HG02852 (cell line): ENCODE data around the gene BTRC.
"Not testable (repeated sequence)": the region's sequence is repeated elsewhere in the genome, so short reads cannot be mapped to it uniquely, and the experiment has no call there.

Source experiments
- ATAC-seq: cut with Tn5 transposase; IDR thresholded peaks from one replicate; pipeline ENCODE4 v1.9.1; 2021; ENCODE audit warnings: mild to moderate bottlenecking, moderate library complexity; ENCODE audit not compliant: unreplicated experiment

Gene BTRC

DNA sequence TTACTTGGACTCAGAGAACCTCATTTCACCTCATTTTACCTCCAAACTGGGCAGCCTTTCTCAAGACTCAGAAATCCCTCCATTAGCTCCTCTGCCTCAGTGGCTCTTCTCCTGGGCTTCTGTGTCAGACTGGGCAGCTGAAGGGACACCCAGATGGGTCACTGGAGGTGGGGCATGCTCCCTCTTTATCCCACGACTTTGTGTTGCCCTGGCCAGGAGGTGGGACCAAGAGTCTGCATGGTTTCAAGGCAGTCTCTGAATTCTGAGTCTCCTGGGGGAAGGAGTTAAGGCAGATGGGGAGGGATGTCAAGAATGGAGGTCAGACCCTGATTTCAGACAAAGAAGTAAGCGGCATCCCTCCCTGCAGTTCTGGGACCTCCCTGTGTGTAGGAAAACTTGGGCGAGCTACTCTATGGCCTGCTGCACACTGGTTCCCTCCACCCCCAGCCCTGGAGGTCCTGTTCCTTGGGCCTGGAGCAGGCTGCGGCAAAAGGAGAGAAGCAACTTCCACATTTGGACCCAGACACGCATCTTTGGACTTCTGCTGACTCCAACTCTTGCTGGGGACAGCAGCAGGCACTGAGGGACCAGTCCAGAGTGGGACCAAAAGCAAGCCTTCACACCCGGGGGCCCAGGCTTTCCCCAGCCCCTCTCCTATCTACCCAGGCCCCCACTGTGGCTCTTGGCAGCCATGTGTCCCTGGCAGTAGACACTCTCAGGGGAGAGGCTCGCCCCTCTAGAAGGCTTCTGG is 223.3 kb downstream of the BTRC start:
- no peak for ATAC-seq

DNA sequence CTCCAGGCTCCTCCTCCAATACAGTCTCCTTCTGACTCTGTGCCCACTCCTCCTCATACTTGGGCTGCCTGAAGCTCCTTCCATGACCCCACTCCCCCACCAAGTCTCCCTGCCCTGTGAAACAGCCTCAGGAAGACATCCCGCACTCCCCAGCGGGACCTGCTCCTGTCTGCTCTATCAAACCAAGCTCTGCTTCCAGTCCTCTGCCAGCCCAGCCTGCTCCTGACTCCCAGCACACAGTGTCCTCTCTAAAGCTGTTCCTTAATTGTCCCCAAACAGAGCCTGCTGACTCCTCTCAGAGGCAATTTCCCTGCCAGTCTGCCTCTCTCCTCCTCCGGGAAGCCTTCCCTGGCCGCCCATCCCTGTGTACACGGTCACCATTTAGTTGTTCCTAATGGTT is 224.2 kb downstream of the BTRC start:
- no peak for ATAC-seq

DNA sequence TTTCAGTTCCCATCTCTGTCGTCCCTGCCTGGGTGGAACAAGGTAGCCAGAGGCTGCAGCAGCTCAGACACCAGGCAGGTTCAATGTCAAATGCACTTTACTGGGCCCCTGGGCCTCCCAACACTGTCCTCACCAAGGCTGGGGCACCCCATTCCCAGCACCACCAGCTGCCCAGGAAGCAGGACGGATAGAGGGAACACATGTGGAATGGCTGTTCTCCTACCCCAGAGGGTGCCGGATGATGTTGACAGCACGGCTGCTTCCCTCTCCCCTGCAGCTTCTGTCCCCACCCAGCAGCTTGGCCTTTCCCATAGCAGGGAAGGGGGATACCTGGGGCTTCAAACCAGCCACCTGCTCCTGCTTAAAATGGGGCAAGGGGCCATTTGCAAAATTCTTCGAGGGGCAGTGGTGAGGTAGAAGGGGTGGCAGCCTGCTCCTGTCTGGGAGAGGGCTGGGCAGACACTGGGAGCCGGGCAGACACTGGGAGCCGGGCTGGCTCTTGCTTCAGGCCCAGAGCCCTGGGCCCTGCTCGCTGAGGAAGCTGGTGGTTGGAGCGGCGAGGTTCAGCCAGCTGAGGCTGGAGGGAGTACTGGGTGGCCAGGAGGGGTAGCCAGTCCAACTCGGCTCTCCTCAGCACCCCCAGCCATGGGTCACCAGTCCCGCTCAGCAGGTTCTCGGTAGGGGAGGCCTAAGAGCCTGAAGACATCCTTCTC is 225.0 kb downstream of the BTRC start:
- ATAC-seq = no peak

DNA sequence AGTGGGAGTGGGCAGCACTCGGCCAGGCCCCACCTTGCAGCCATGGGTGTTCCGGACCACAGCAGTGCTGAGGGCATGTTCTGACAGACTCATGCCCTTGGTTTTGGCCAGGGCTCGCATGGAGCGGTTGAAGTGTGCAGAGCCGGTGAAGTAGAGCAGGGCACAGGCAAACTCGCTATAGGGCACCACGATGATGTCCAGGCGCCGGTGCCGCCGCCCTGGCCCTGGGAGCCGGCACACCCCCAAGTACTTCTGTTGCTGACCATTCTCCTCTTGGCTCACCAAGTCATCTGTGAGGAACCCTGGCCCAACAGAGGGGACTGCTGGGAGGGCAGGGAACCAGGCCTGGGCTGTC is 225.5 kb downstream of the BTRC start:
- no peak for ATAC-seq

DNA sequence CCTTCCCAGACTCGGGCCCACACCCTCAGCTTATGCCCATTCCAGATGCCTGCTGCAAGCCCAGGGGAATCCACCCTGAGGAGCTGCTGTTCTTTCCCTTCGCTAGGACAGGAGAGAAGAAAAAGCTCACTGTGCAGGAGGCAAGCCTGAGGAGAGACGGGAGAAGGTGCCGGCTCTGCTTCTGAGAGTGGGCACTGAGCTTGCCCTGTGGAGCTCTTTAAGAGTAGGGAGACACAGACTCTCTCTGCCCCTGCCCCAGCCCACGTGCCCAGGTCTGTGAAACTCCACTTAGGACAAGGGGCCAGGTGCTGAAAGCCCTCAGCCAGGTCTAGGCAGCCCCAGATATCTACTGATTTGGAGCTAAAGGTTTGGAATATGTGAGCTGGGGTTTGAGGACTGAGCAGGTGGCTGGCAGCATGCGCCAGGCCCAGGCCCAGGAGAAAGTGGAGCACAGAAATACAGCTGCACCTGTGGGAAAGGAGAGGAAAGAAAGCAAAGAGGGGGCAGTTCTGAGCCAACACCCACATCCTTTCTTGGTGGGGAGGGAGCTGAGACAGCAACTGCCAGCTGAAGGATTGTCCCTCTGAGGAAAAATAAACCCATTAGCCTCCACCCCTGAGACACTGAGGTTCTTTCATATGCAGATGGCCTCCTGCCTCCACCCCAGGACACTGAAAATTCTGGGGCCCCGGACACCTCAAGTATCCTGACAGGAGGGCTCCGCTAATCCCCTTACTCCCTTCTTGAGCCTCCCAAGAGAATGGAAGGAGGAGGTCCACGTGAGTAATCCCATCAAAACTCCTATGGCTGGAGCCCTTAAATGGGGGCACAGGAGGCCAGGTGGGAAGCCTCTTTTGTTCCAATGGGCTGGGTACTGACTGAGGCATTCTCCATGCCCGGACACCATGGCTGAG is 226.8 kb downstream of the BTRC start:
- ATAC-seq = no peak

DNA sequence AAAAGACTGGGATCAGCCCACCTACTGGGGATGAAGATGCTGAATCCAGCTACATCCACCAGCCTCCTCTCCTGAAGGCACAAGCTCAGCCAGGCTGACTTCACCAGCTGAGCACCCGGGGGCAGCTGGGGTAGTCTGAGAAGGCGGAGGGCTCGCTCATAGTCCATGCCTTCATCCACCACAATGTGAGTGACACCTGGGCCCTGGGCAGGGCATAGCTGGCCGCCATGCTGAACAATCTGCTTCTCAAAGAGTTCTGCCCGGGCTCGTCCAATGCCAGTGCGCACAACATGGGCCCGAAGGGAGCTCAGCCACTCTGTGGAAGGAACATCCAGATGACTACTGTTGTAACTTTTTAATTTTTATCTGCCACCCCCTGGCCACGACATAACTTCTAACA is 231.9 kb downstream of the BTRC start:
- no peak for ATAC-seq

DNA sequence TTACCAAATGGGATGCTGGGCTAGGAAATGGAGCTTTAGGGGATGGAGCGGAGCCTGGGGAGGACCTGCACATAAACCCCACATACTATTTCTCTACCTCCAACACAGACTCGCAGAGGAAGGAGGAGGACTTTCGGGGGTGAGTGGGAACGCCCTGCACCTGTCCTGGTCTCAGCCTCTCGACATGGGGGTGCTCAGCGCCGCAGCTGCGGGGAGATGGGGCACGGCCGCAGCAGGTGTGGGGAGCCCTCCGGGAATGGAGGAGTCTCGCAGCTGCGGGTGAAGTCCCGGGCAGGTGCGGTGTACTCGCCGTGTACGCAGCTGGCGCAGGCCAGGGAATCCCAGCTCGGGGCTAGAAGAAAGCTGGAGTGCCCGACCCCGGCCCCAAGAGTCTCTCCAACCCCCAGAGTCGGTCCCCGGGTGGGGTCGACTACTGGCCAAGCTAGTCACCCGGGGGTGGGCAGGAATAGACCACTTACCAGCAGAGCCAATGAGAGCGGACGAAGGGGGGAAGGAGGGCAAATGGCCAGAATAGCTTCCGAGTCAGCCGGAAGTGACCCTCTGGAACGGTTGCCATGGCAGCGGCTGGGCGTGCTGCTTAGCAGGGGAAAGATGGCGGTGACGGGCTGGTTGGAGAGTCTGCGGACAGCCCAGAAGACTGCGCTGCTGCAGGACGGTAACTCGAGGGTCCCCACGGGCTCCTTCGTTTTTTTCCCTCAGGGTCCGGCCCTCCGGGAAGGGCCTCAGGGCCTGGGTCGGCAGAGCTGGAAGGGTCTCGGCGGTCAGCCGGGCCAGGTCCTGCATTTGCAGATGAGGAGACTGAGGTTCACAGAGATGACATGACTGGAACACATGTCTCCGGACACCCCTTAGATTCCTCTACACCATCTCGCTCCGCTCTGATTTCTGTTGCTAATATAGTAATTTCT is 234.0 kb downstream of the BTRC start, which contains the start of the genes DPCD and POLL:
Gene DPCD (plus strand): TSS at position 597 of the 929 bp plus-strand sequence. CDS start 16 bp downstream, at position 613.
Gene POLL (minus strand): TSS at position 533 of the 929 bp plus-strand sequence. CDS start 897 bp downstream, outside the sequence.
- ATAC-seq = peak; percentile 97

DNA sequence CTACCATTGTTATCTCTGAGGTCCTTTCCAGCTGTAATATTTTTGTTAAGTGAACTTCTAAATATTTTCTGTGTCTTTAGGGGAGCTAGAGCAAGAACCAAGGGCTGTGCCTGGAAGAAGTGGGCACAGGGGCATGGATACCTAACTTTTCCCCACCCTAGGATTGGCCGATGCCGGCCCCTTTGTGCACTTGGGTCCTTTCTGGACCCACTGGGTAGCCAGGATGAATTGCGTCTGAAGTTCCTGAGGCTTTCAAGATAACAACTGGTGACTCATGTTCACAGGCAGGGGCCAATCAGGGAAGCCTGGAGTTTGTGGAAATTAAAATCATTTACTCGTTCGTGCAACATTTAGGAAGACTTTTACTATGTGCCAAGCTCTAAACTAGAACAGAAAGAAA is 234.9 kb downstream of the BTRC start:
- ATAC-seq = no peak

DNA sequence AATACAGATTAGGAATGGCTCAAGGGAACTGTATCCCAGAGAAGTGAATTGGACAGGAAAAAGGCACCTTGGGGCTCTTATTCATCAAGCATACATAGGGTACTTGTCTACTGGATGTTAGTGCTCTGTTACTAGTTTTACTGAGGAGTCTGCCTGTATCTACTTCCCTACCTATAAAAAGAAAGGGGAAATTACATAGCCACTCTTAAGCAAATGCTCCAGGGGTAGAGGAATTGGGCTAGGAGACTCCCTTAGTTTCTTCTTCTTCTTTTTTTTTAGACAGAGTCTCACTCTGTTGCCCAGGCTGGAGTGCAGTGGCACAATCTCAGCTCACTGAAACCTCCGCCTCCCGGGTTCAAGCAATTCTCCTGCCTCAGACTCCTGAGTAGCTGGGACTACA is 239.4 kb downstream of the BTRC start:
- not testable (repeated sequence) for ATAC-seq

DNA sequence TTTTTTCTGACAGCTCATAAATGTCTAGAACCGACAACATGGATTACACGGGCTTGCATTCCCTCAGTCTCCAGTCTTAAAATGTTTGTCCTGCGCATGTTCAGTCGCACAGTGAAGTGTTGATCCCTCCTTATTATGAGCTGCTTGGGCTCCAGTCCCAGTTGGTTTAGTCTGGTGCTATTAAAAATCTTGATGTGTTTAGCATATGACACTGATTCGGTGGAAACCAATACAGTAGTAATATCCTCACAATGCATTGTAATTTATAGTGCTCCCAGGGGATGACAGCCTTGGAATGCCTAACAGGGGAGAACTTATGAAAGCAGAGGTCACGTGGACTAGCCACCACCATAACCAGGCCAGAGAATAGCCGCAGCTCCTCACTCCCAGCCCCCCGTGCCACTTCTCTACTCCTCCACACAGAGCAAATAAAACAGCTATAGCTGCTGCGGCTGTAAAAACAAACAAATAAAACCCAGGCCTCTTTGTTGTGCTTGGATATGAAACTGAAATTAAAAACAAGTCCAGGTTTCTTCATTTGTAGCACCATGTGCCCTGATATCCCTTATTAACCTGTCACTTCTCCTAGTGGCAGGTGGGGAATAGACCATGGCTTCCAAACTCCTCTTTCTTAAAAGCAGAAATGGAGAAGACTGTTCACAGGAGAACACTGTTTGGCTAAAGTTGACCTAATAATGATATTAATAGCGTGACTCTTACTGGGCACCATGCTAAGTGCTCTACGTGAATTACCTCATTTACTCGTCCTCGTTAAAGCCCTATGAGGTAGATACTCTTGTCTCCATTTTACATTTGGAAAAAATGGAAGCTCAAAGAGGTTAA is 241.8 kb downstream of the BTRC start:
- ATAC-seq = no peak

DNA sequence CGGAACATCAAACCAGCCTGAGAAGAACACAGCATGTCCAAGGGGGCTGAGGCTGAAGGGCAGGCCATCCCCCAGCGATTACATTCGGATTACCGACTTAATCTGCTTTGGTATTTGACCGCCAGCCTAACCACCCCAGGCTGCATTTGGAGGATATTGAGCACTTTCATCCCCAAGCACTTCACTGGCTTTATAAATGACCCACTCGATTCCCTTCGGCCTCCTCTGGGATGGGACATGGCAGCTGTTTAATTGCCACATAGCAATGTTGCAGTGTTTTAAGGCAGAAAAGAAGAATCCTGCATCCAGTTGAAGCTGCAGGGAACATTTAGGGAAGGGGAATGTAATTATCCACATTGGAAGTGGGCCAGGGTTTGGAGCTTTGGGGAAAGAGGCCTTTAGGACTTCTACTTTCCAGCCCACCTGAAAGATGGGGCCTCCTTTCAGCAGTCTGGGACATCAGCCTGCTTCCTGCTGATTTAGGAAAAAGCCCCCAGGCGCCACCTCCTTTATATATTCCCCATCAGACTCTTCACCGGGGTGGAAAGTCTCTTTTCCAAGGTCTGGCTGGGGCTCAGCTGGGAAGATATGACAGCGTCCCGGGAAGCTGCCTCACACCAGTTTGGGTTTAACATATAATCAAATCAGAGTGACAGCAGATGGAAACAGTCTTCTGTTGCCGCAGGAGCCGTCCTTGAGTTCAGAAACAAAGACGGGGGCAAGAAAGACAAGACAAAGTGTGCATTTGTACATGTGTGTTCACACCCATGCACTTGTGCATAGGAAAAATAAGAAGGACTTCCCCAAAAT is 243.3 kb downstream of the BTRC start:
- no peak for ATAC-seq

DNA sequence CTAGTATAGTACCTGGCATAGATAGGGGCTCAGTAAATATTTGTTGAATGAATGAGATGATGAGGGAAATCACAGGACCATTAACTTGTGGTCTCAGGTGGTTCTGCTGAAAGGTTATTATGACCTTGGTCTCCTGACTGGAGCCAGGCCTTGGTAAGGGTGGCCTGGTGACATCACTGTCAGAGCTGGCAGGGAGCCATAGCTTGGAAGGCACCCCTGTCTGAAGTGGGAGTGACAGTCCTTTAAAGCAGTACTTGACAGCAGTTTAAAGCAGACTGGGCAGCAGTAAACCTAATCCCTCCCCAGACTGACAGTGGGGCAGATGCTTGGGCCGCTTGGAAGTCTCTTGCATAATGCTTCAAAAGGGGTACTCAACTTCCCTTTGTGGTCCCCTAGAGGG is 247.6 kb downstream of the BTRC start:
- ATAC-seq = no peak

DNA sequence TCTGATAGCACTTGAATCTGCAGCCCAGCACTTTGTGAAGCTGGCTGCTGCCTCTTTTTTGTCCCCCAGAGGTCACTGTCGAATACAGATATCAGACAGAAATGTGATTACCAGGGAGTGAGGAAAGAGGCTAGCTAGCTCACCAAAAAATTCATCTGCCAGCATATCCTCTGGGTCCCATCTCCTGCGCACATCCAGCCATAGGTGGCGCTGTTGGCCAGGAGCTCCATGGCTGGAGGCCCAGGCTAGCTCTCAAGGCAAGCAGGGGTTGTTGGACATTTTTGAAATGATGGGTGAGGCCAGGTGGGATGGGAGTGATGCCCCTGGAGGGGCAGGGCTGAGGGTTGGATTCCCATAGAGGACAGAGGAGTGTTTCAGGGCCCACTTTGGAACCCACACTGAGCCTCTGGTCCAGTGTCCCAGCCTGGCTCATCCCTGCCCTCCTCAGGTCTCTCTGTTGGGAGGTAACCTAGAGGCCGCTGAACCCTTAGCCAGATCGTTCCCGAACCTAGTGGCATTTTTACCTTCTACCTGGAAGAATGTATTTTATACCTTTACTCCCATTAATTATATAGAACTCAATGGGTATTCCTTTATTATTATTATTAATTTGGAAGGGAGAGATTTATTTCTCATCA is 248.9 kb downstream of the BTRC start:
- no peak for ATAC-seq
